ENCODE data around the gene OR52E2. TPM values are rescaled to one million over a fixed set of nuclear protein-coding genes. Genes with fewer than 3 reads are reported as not detected.

Gene OR52E2
- total RNA-seq, 1 experiment from 2014 or later: not detected

DNA sequence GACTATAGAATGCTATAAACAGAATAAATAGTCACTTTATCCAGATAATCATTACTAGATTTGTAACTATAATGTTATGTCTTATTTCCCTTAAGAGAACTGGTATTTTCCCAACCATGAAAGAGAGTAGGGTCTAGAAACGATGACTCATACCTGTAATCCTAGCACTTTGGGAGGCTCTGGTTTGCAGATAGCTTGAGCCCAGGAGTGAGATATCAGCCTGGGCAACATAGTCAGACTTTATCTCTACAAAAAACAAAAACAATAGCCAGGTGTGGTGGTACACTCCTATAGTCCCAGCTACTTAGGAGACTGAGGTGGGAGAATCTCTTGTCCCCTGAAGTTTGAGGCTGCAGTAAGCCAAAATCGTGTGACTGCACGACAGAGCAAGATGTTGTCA, 47.9 kb upstream of the OR52E2 start:
- Histone ChIP-seq H4K91ac (ENCODE audit: insufficient read length, low read depth, low read length) (no peak overlapping the region), H3K79me1 (ENCODE audit: insufficient read depth, low read depth, low read length, poor library complexity, severe bottlenecking) (no peaks in the 10 kb centered on the region), H3K9ac (ENCODE audit: extremely low read depth, insufficient read length, low read length) (no peak overlapping the region), H2BK5ac (ENCODE audit: insufficient read length, low read length) (no peak overlapping the region), H3K27ac (ENCODE audit: insufficient read length, low read depth, low read length) (no peak overlapping the region), H4K20me1 (ENCODE audit: control insufficient read depth, insufficient read depth, insufficient read length) (no peaks in the 10 kb centered on the region), H4K8ac (replicated peaks; ENCODE audit: insufficient read length, low read depth, low read length) (no peak overlapping the region), H3K14ac (ENCODE audit: insufficient read depth, low read length) (no peak overlapping the region), H2BK15ac (ENCODE audit: low read depth, low read length) (no peak overlapping the region), H3K23me2 (ENCODE audit: insufficient read length, low read depth, low read length, poor library complexity, severe bottlenecking) (no peaks in the 10 kb centered on the region), H3K18ac (ENCODE audit: insufficient read length, low read depth, low read length) (no peak overlapping the region), H3K4me2 (ENCODE audit: insufficient read depth, insufficient read length, low read length) (no peak overlapping the region), H2BK120ac (ENCODE audit: low read depth, low read length, poor library complexity, severe bottlenecking) (no peak overlapping the region), H3K79me2 (ENCODE audit: insufficient read depth, low read length) (no peaks in the 10 kb centered on the region), H3K4ac (ENCODE audit: low read depth, low read length) (no peak overlapping the region), H3K23ac (ENCODE audit: insufficient read length, low read depth, low read length) (no peak overlapping the region), H2BK12ac (ENCODE audit: insufficient read length, low read depth, low read length) (no peak overlapping the region), H3K56ac (ENCODE audit: insufficient read length, low read depth, low read length) (no peak overlapping the region), H3K4me1 (ENCODE audit: insufficient read depth, low read length) (no peaks in the 10 kb centered on the region; the same call in 1 of the 2 replicates), H4K5ac (ENCODE audit: insufficient read length, low read depth, low read length) (no peak overlapping the region), H3K27me3 (ENCODE audit: insufficient read depth, low read length) (no peaks in the 10 kb centered on the region), H2AFZ (ENCODE audit: low read length) (no peak overlapping the region), H2AK5ac (ENCODE audit: insufficient read length, low read length) (no peak overlapping the region), H3K9me3 (ENCODE audit: control insufficient read depth, low read depth, low read length) (no peaks in the 10 kb centered on the region), H3T11ph (ENCODE audit: low read length) (no peak overlapping the region), H2BK20ac (ENCODE audit: low read depth, low read length, poor library complexity, severe bottlenecking) (no peak overlapping the region)
- Mint-ChIP-seq H3K4me3 (no peak overlapping the region), H3K27me3 (ENCODE audit: low read depth) (no peaks in the 10 kb centered on the region), H3K9me3 (no peaks in the 10 kb centered on the region), H3K36me3 (ENCODE audit: insufficient read depth in 1 of 3, low read depth in 3 of 3) (no peaks in the 10 kb centered on the region), H3K4me1 (0 out of 4 replicates have a peak, but pooled peaks cover 0 to 4% of the 10 kb centered on the region in 2 experiments), H3K27ac (no peak overlapping the region)
- no peak for DNase-seq
- no CpG with 5 or more reads among the region's 3 CpGs for WGBS (ENCODE audit: extremely low coverage, insufficient read length, low lambda C conversion rate)
- TF ChIP-seq, protein P1, sequence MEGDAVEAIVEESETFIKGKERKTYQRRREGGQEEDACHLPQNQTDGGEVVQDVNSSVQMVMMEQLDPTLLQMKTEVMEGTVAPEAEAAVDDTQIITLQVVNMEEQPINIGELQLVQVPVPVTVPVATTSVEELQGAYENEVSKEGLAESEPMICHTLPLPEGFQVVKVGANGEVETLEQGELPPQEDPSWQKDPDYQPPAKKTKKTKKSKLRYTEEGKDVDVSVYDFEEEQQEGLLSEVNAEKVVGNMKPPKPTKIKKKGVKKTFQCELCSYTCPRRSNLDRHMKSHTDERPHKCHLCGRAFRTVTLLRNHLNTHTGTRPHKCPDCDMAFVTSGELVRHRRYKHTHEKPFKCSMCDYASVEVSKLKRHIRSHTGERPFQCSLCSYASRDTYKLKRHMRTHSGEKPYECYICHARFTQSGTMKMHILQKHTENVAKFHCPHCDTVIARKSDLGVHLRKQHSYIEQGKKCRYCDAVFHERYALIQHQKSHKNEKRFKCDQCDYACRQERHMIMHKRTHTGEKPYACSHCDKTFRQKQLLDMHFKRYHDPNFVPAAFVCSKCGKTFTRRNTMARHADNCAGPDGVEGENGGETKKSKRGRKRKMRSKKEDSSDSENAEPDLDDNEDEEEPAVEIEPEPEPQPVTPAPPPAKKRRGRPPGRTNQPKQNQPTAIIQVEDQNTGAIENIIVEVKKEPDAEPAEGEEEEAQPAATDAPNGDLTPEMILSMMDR (conservative IDR thresholded peaks at IDR 0.05): no peak

Data from H9 (cell line).